ENCODE results near the gene NPFFR1.

Gene NPFFR1

GRCh38 chr10:70253878-70254765 lies 29.7 kb downstream of the NPFFR1 start:
- TF ChIP-seq REST (IDR thresholded peaks at IDR 0.05; ENCODE audit: insufficient read depth in 1 of 2, low read depth in 2 of 2, low read length in 2 of 2) (no peak), TAF1 (IDR thresholded peaks at IDR 0.05; ENCODE audit: borderline replicate concordance, insufficient read depth, low read length) (no peak), FOXP2 (optimal IDR thresholded peaks at IDR 0.05; ENCODE audit: borderline replicate concordance, extremely low read depth, extremely low read length, insufficient read depth) (no peak), SIN3A (IDR thresholded peaks at IDR 0.05; ENCODE audit: borderline replicate concordance, insufficient read depth, low read length) (no peak), POLR2AphosphoS5 (IDR thresholded peaks at IDR 0.05; ENCODE audit: low read depth, low read length) (no peak)

- no peak for TF ChIP-seq FOXP2 (optimal IDR thresholded peaks at IDR 0.05; ENCODE audit: borderline replicate concordance, extremely low read depth, extremely low read length, insufficient read depth)
- no peak for TF ChIP-seq POLR2AphosphoS5 (IDR thresholded peaks at IDR 0.05; ENCODE audit: low read depth, low read length)
- TF ChIP-seq REST (IDR thresholded peaks at IDR 0.05; ENCODE audit: insufficient read depth in 1 of 2, low read depth in 2 of 2, low read length in 2 of 2): no peak
- no peak for TF ChIP-seq TAF1 (IDR thresholded peaks at IDR 0.05; ENCODE audit: borderline replicate concordance, insufficient read depth, low read length)
- no peak for TF ChIP-seq SIN3A (IDR thresholded peaks at IDR 0.05; ENCODE audit: borderline replicate concordance, insufficient read depth, low read length)
These were observed 32.7 kb downstream of the NPFFR1 start for GRCh38 chr10:70250961-70251680.

GRCh38 chr10:70247360-70247759 lies 36.4 kb downstream of the NPFFR1 start:
- no peak for TF ChIP-seq FOXP2 (optimal IDR thresholded peaks at IDR 0.05; ENCODE audit: borderline replicate concordance, extremely low read depth, extremely low read length, insufficient read depth)
- no peak for TF ChIP-seq TAF1 (IDR thresholded peaks at IDR 0.05; ENCODE audit: borderline replicate concordance, insufficient read depth, low read length)
- no peak for TF ChIP-seq REST (IDR thresholded peaks at IDR 0.05; ENCODE audit: insufficient read depth in 1 of 2, low read depth in 2 of 2, low read length in 2 of 2)
- no peak for TF ChIP-seq SIN3A (IDR thresholded peaks at IDR 0.05; ENCODE audit: borderline replicate concordance, insufficient read depth, low read length)
- TF ChIP-seq POLR2AphosphoS5 (IDR thresholded peaks at IDR 0.05; ENCODE audit: low read depth, low read length): no peak

GRCh38 chr10:70241081-70241480 lies 42.7 kb downstream of the NPFFR1 start:
- TF ChIP-seq REST (IDR thresholded peaks at IDR 0.05; ENCODE audit: insufficient read depth in 1 of 2, low read depth in 2 of 2, low read length in 2 of 2) (no peak), TAF1 (IDR thresholded peaks at IDR 0.05; ENCODE audit: borderline replicate concordance, insufficient read depth, low read length) (no peak), SIN3A (IDR thresholded peaks at IDR 0.05; ENCODE audit: borderline replicate concordance, insufficient read depth, low read length) (no peak), FOXP2 (optimal IDR thresholded peaks at IDR 0.05; ENCODE audit: borderline replicate concordance, extremely low read depth, extremely low read length, insufficient read depth) (no peak), POLR2AphosphoS5 (IDR thresholded peaks at IDR 0.05; ENCODE audit: low read depth, low read length) (no peak)
